MCF 10A (cell line): ENCODE results near the gene B3GNT7. TPM values are rescaled to one million over a fixed set of nuclear protein-coding genes. Genes with fewer than 3 reads are reported as not detected.

Source experiments
- BruUV-seq: library from RNA; stranded (reverse); fragments of 400-500 nt; replicated peaks from 2 replicates; lab custom pipeline; 2021; lab: Mats Ljungman, UMichigan
- CTCF ChIA-PET: fragments of 300-600 bp; sonication (Branson Sonifier 250); formaldehyde crosslinking; extraction: SDS; loops from one replicate; lab custom pipeline; 2021; ENCODE audit warnings: antibody characterized with exemption, inconsistent platforms; lab: Yijun Ruan, JAX
- POLR2A ChIA-PET: fragments of 300-600, 350-650 bp; sonication (Branson Sonifier 250); formaldehyde crosslinking; extraction: SDS; loops from one replicate; lab custom pipeline; 2020; ENCODE audit warnings: antibody characterized with exemption, inconsistent platforms; lab: Yijun Ruan, JAX
- DNase-seq: peaks from one replicate; pipeline ENCODE4 v3.0.0-alpha.2; 2018; ENCODE audit not compliant: unreplicated experiment
- H3K27ac Mint-ChIP-seq: one replicate; pipeline ENCODE4 v1.8.0; 2022; ENCODE audit warnings: mild to moderate bottlenecking, low read depth, mixed read lengths; ENCODE audit not compliant: unreplicated experiment
- H3K27me3 Mint-ChIP-seq: one replicate; pipeline ENCODE4 v1.8.0; 2022; ENCODE audit warnings: mixed read lengths; ENCODE audit not compliant: insufficient read depth, unreplicated experiment
- H3K36me3 Mint-ChIP-seq: one replicate; pipeline ENCODE4 v1.8.0; 2022; ENCODE audit warnings: mild to moderate bottlenecking, moderate library complexity, mixed read lengths; ENCODE audit not compliant: insufficient read depth, unreplicated experiment
- H3K4me1 Mint-ChIP-seq: one replicate; pipeline ENCODE4 v1.8.0; 2022; ENCODE audit warnings: mixed read lengths; ENCODE audit not compliant: insufficient read depth, unreplicated experiment
- H3K4me3 Mint-ChIP-seq: one replicate; pipeline ENCODE4 v1.8.0; 2022; ENCODE audit warnings: mild to moderate bottlenecking, moderate library complexity, mixed read lengths; ENCODE audit not compliant: unreplicated experiment
- H3K9me3 Mint-ChIP-seq: one replicate; pipeline ENCODE4 v1.8.0; 2022; ENCODE audit warnings: mixed read lengths; ENCODE audit not compliant: unreplicated experiment
- CTCF ChIP-seq: fragments of 200-600 bp; IDR thresholded peaks from one replicate; pipeline ENCODE4 v1.8.0; 2022; ENCODE audit warnings: antibody characterized with exemption, mild to moderate bottlenecking; ENCODE audit not compliant: unreplicated experiment
- intact Hi-C: fragments of 100-400 bp; cut with micrococcal nuclease; formaldehyde crosslinking; loops from 2 replicates; pipeline ENCODE4 v1.14.1; 2022
- total RNA-seq: library from RNA; stranded (reverse); gene quantifications from 2 replicates; pipeline ENCODE4 v1.2.3, GENCODE V29; 2022

Gene B3GNT7
- total RNA-seq, 1 experiment from 2014 or later: not detected

GRCh38 chr2:231384970-231385369 is 10.5 kb upstream of the B3GNT7 start:
- intact Hi-C loops: no loop called here

GRCh38 chr2:231385429-231385828 is 10.1 kb upstream of the B3GNT7 start:
- Mint-ChIP-seq H3K4me1 (peaks cover 5% of the 10 kb centered on the region), H3K27me3 (no peaks in the 10 kb centered on the region), H3K4me3 (no peak overlapping the region), H3K27ac (no peak overlapping the region), H3K9me3 (peaks cover 14% of the 10 kb centered on the region), H3K36me3 (peaks cover 11% of the 10 kb centered on the region)
- intact Hi-C loops: no loop called here
- POLR2A ChIA-PET: no interaction called here
- CTCF ChIA-PET: no interaction called here
- no TSS peak for BruUV-seq
- no peak for DNase-seq
- TF ChIP-seq CTCF: no peak

More at GRCh38 chr2:231384970-231385369, 10.5 kb upstream of the B3GNT7 start:
- no peak overlapping the region for H3K27ac Mint-ChIP-seq
- peaks cover 5% of the 10 kb centered on the region for H3K4me1 Mint-ChIP-seq
- CTCF ChIA-PET: interaction anchor here (0.6 to 1.3 kb wide), 2 partner anchors 15 to 27 kb away, joined by 3 to 4 read pairs; no protein-coding TSS in a partner anchor
- DNase-seq: no peak
- no TSS peak for BruUV-seq
- H3K9me3 Mint-ChIP-seq: peaks cover 14% of the 10 kb centered on the region
- no peak overlapping the region for H3K4me3 Mint-ChIP-seq
- POLR2A ChIA-PET: interaction anchor here (0.7 kb wide), 1 partner anchor 10 kb away, joined by 5 read pairs; no protein-coding TSS in a partner anchor
- no peak for TF ChIP-seq CTCF
- H3K36me3 Mint-ChIP-seq: peaks cover 11% of the 10 kb centered on the region
- no peaks in the 10 kb centered on the region for H3K27me3 Mint-ChIP-seq

GRCh38 chr2:231386446-231386845 is 9.1 kb upstream of the B3GNT7 start:
- BruUV-seq: no TSS peak
- Mint-ChIP-seq H3K36me3 (peaks cover 11% of the 10 kb centered on the region), H3K27me3 (no peaks in the 10 kb centered on the region), H3K27ac (no peak overlapping the region), H3K4me1 (peaks cover 5% of the 10 kb centered on the region), H3K9me3 (peaks cover 14% of the 10 kb centered on the region), H3K4me3 (no peak overlapping the region)
- no peak for TF ChIP-seq CTCF
- DNase-seq: no peak
- CTCF ChIA-PET: no interaction called here
- intact Hi-C loops: no loop called here
- POLR2A ChIA-PET: interaction anchor here (1.0 kb wide), 1 partner anchor 9 kb away, joined by 3 read pairs; no protein-coding TSS in a partner anchor

GRCh38 chr2:231387904-231388724 is 7.4 kb upstream of the B3GNT7 start:
- DNase-seq: peak; percentile 26
- CTCF ChIA-PET: interaction anchor here (0.6 kb wide), 1 partner anchor 10 kb away, joined by 5 read pairs; no protein-coding TSS in a partner anchor

More at GRCh38 chr2:231387904-231388724, 7.4 kb upstream of the B3GNT7 start:
- intact Hi-C loops: no loop called here
- Mint-ChIP-seq H3K36me3 (peaks cover 11% of the 10 kb centered on the region), H3K9me3 (peaks cover 14% of the 10 kb centered on the region), H3K27ac (no peak overlapping the region), H3K27me3 (no peaks in the 10 kb centered on the region), H3K4me1 (peaks cover 5% of the 10 kb centered on the region), H3K4me3 (no peak overlapping the region)
- TF ChIP-seq CTCF: no peak
- POLR2A ChIA-PET: interaction anchor here (0.7 kb wide), 1 partner anchor 189 kb away, joined by 4 read pairs; no protein-coding TSS in a partner anchor
- BruUV-seq: no TSS peak
